DOHH2 (cell line): ENCODE results near the gene TYW1.
"Not testable (repeated sequence)": the region's sequence is repeated elsewhere in the genome, so short reads cannot be mapped to it uniquely, and the experiment has no call there.

Experiments
- EZH2phosphoT487 ChIP-seq: fragments of 200-600 bp; sonication (generic); IDR thresholded peaks from 2 replicates; pipeline ENCODE4 v1.6.1; 2017; ENCODE audit warnings: borderline replicate concordance, mild to moderate bottlenecking, antibody characterized with exemption, low read length, moderate library complexity, mixed read lengths
- TF ChIP-seq, protein P1 (sequence below): fragments of 200-600 bp; sonication (generic); IDR thresholded peaks from one replicate; pipeline ENCODE4 v1.5.1; 2014; ENCODE audit warnings: antibody characterized with exemption, mild to moderate bottlenecking, low read depth, low read length; ENCODE audit not compliant: poor library complexity, severe bottlenecking

DNA sequence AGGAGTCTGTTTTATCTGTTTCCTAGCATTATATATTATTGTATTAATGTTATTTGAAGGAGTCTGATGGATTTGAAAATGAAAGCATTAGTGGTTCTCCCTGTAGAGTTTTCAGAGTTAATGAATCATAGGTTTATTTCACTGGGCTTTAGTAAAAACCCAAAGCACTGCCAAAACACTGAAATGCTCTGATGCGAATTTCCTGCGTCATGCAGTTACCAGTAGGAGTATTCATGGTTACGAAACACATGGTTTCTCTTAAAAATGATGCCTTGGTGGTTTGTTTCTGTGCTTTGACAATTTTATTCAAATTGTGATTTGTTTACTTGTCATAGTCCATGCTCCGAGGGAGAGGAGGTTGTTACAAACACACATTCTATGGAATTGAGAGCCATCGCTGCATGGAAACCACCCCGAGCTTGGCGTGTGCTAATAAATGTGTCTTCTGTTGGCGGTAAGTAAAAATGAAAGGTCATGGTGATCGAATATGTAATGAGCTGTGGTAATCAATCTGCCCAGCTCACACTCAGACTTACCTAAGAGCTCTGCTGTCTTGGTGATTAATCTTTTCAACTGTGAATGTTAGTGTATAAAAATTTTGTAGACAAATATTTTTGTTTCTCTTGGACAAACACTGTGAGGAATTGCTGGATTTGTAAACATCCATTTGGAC, 70.5 kb downstream of the TYW1 start:
- TF ChIP-seq, protein P1, sequence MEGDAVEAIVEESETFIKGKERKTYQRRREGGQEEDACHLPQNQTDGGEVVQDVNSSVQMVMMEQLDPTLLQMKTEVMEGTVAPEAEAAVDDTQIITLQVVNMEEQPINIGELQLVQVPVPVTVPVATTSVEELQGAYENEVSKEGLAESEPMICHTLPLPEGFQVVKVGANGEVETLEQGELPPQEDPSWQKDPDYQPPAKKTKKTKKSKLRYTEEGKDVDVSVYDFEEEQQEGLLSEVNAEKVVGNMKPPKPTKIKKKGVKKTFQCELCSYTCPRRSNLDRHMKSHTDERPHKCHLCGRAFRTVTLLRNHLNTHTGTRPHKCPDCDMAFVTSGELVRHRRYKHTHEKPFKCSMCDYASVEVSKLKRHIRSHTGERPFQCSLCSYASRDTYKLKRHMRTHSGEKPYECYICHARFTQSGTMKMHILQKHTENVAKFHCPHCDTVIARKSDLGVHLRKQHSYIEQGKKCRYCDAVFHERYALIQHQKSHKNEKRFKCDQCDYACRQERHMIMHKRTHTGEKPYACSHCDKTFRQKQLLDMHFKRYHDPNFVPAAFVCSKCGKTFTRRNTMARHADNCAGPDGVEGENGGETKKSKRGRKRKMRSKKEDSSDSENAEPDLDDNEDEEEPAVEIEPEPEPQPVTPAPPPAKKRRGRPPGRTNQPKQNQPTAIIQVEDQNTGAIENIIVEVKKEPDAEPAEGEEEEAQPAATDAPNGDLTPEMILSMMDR = not testable (repeated sequence)
- TF ChIP-seq EZH2phosphoT487 = not testable (repeated sequence)
